H1 (cell line): ENCODE results near the gene SHROOM3. TPM values are rescaled to one million over a fixed set of nuclear protein-coding genes. Genes with fewer than 3 reads are reported as not detected.

ENCODE experiments used
- polyA plus RNA-seq, 7 experiments: library from polyadenylated mRNA; depleted of rRNA in 3 of 7; stranded (reverse) in 5 of 7; unstranded in 2 of 7; fragments of >200 nt in 5 of 7; fragments of 200-250 nt in 2 of 7; gene quantifications; 1 replicate in 5 of 7; 2 replicates in 1 of 7; 4 replicates in 1 of 7; pipeline versions ENCODE4 v1.2.1 to v1.2.3, GENCODE V29; 2011 to 2013; ENCODE audit warnings: missing spikeins in 2 of 7, mixed read lengths in 2 of 7
- total RNA-seq: library from RNA; stranded (reverse); fragmentation: NEBNext Ultra II Directional; extraction: Animal tissue kit (Norgen Biotek cat#: 25700); gene quantifications from 2 replicates; pipeline ENCODE4 v1.2.1, GENCODE V29; 2021
- TF ChIP-seq, protein P1 (sequence below): fragments of 300-600 bp; sonication (generic); IDR thresholded peaks from 2 replicates; pipeline ENCODE4 v1.7.1; 2012; ENCODE audit warnings: low read length, moderate library complexity, mild to moderate bottlenecking, inconsistent platforms; ENCODE audit not compliant: insufficient replicate concordance

The SHROOM3 gene
- total and polyA plus RNA-seq, 2 of the 8 experiments (the other 6 are each of a cell fraction or from before 2014, with no cell fraction given): 15.8 to 34.0 TPM

DNA sequence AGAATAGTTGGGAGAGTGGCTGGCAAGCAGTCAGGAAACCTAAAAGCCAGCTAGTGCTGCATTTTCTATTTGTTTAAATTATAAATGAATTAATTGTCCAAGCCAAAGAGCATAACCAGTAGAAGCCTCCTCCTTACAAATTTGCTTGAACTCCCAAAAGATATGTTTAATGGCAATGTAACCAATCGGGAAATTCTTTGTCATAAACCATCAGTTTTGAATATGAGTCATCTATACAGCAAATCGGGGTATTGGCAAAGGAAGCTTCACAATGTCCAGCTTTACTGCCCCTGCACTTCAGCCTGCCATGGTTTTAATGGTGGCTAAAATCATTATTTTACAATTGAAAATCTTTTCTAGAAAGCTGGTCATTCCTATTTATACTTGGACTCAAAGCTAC lies 216.6 kb downstream of the SHROOM3 start (continued):
- TF ChIP-seq, protein P1, sequence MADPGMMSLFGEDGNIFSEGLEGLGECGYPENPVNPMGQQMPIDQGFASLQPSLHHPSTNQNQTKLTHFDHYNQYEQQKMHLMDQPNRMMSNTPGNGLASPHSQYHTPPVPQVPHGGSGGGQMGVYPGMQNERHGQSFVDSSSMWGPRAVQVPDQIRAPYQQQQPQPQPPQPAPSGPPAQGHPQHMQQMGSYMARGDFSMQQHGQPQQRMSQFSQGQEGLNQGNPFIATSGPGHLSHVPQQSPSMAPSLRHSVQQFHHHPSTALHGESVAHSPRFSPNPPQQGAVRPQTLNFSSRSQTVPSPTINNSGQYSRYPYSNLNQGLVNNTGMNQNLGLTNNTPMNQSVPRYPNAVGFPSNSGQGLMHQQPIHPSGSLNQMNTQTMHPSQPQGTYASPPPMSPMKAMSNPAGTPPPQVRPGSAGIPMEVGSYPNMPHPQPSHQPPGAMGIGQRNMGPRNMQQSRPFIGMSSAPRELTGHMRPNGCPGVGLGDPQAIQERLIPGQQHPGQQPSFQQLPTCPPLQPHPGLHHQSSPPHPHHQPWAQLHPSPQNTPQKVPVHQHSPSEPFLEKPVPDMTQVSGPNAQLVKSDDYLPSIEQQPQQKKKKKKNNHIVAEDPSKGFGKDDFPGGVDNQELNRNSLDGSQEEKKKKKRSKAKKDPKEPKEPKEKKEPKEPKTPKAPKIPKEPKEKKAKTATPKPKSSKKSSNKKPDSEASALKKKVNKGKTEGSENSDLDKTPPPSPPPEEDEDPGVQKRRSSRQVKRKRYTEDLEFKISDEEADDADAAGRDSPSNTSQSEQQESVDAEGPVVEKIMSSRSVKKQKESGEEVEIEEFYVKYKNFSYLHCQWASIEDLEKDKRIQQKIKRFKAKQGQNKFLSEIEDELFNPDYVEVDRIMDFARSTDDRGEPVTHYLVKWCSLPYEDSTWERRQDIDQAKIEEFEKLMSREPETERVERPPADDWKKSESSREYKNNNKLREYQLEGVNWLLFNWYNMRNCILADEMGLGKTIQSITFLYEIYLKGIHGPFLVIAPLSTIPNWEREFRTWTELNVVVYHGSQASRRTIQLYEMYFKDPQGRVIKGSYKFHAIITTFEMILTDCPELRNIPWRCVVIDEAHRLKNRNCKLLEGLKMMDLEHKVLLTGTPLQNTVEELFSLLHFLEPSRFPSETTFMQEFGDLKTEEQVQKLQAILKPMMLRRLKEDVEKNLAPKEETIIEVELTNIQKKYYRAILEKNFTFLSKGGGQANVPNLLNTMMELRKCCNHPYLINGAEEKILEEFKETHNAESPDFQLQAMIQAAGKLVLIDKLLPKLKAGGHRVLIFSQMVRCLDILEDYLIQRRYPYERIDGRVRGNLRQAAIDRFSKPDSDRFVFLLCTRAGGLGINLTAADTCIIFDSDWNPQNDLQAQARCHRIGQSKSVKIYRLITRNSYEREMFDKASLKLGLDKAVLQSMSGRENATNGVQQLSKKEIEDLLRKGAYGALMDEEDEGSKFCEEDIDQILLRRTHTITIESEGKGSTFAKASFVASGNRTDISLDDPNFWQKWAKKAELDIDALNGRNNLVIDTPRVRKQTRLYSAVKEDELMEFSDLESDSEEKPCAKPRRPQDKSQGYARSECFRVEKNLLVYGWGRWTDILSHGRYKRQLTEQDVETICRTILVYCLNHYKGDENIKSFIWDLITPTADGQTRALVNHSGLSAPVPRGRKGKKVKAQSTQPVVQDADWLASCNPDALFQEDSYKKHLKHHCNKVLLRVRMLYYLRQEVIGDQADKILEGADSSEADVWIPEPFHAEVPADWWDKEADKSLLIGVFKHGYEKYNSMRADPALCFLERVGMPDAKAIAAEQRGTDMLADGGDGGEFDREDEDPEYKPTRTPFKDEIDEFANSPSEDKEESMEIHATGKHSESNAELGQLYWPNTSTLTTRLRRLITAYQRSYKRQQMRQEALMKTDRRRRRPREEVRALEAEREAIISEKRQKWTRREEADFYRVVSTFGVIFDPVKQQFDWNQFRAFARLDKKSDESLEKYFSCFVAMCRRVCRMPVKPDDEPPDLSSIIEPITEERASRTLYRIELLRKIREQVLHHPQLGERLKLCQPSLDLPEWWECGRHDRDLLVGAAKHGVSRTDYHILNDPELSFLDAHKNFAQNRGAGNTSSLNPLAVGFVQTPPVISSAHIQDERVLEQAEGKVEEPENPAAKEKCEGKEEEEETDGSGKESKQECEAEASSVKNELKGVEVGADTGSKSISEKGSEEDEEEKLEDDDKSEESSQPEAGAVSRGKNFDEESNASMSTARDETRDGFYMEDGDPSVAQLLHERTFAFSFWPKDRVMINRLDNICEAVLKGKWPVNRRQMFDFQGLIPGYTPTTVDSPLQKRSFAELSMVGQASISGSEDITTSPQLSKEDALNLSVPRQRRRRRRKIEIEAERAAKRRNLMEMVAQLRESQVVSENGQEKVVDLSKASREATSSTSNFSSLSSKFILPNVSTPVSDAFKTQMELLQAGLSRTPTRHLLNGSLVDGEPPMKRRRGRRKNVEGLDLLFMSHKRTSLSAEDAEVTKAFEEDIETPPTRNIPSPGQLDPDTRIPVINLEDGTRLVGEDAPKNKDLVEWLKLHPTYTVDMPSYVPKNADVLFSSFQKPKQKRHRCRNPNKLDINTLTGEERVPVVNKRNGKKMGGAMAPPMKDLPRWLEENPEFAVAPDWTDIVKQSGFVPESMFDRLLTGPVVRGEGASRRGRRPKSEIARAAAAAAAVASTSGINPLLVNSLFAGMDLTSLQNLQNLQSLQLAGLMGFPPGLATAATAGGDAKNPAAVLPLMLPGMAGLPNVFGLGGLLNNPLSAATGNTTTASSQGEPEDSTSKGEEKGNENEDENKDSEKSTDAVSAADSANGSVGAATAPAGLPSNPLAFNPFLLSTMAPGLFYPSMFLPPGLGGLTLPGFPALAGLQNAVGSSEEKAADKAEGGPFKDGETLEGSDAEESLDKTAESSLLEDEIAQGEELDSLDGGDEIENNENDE: no peak
